ENCODE results near the gene ETFBKMT.

Gene ETFBKMT

GRCh38 chr12:31659087-31659942, at the start of gene ETFBKMT:
TSS of gene ETFBKMT (plus strand) at chr12:31659688. CDS start at chr12:31661954, 2,266 bp downstream.
- DNase-seq, result peak; percentile 95

GRCh38 chr12:31612819-31613218, 46.7 kb upstream of the ETFBKMT start:
- DNase-seq, result no peak

- DNase-seq, result no peak
These were observed 41.1 kb upstream of the ETFBKMT start for GRCh38 chr12:31618228-31619025.

GRCh38 chr12:31620311-31620710, 39.2 kb upstream of the ETFBKMT start:
- DNase-seq, result no peak

GRCh38 chr12:31622038-31622437, 37.5 kb upstream of the ETFBKMT start:
- DNase-seq, result no peak

- DNase-seq, result no peak
These were observed 33.1 kb upstream of the ETFBKMT start for GRCh38 chr12:31626270-31626995.

- no peak for DNase-seq
These were observed 31.9 kb upstream of the ETFBKMT start for GRCh38 chr12:31627456-31628054.

- DNase-seq, result no peak
These were observed 29.4 kb upstream of the ETFBKMT start for GRCh38 chr12:31629756-31630732.

GRCh38 chr12:31631023-31631724, 28.3 kb upstream of the ETFBKMT start:
- DNase-seq, result no peak

GRCh38 chr12:31631809-31632208, 27.7 kb upstream of the ETFBKMT start:
- DNase-seq, result peak; percentile 79

- no peak for DNase-seq
These were observed 26.0 kb upstream of the ETFBKMT start for GRCh38 chr12:31633464-31633863.

- DNase-seq, result no peak
These were observed 24.9 kb upstream of the ETFBKMT start for GRCh38 chr12:31634620-31635019.

GRCh38 chr12:31641509-31642090, 17.9 kb upstream of the ETFBKMT start:
- DNase-seq, result no peak

GRCh38 chr12:31644536-31644935, 15.0 kb upstream of the ETFBKMT start:
- no peak for DNase-seq

GRCh38 chr12:31645924-31646323, 13.6 kb upstream of the ETFBKMT start:
- peak; percentile 21 for DNase-seq

GRCh38 chr12:31647086-31647491, 12.4 kb upstream of the ETFBKMT start:
- DNase-seq, result peak; percentile 57

- no peak for DNase-seq
These were observed 8.6 kb upstream of the ETFBKMT start for GRCh38 chr12:31650918-31651317.

- no peak for DNase-seq
These were observed 7.5 kb upstream of the ETFBKMT start for GRCh38 chr12:31651893-31652521.

- no peak for DNase-seq
These were observed 4.3 kb upstream of the ETFBKMT start for GRCh38 chr12:31655208-31655607.

GRCh38 chr12:31655792-31656191, 3.7 kb upstream of the ETFBKMT start:
- no peak for DNase-seq
